K562 (cell line): Measurements from ENCODE around the gene RGS7. TPM values are rescaled to one million over a fixed set of nuclear protein-coding genes. Genes with fewer than 3 reads are reported as not detected.

Experiments used
- microRNA counts: library from miRNA; unstranded; fragments of <30 nt; microRNA quantifications from one replicate; lab custom pipeline; 2016
- microRNA-seq: library from miRNA; unstranded; fragments of <30 nt; microRNA quantifications from one replicate; pipeline ENCODE4, GENCODE V29; 2018; ENCODE audit warnings: borderline microRNAs expressed
- polyA plus RNA-seq, 8 experiments: library from polyadenylated mRNA; depleted of rRNA in 4 of 8; stranded (reverse) in 5 of 8; unstranded in 3 of 8; fragments of >200 nt; fragmentation: Nextera tagmentation in 2 of 8; fragmentation: Illumina TruSeq in 1 of 8; extraction: Ambion mirVana in 2 of 8; extraction: Trizol in 1 of 8; gene quantifications; 2 replicates each; pipeline versions ENCODE4 v1.2.1 to v1.2.3, GENCODE V29; 2011 to 2014; ENCODE audit warnings: inconsistent platforms in 1 of 8, missing spikeins in 1 of 8
- small RNA-seq: library from RNA; depleted of rRNA; stranded (forward); fragments of <200 nt; gene quantifications from one replicate; pipeline ENCODE3, GENCODE V24; 2014
- total RNA-seq, 7 experiments: library from RNA; depleted of rRNA in 6 of 7; stranded (reverse); fragments of >200 nt in 6 of 7; fragmentation: Illumina TruSeq in 2 of 7; extraction: Trizol in 2 of 7; gene quantifications; 2 replicates each; pipeline versions ENCODE4 v1.2.1 to v1.2.3, GENCODE V29; 2011 to 2021; ENCODE audit warnings: low replicate concordance in 1 of 7

Gene RGS7
- total and polyA plus RNA-seq, 9 of the 15 experiments (the other 6 are each of a cell fraction or from before 2014, with no cell fraction given) = not detected

MicroRNAs within 50 kb of the gene (microRNA counts, 767-probe panel; counts per million panel counts)
- not detected for microRNA hsa-miR-3123 (lab: Ali Mortazavi, UCI)

Small RNA genes within 50 kb of the gene (microRNA-seq; reads per million reads assigned to microRNA genes)
- not detected for gene MIR3123

Small RNA genes within 50 kb of the gene (small RNA-seq; reads per million reads assigned to genes)
- gene MIR3123 = not detected

Other genes starting within 250 kb of the RGS7 start
- 130 and 160 TPM in 2 replicates for gene FH, start 162.6 kb upstream of the RGS7 start, total RNA-seq (2014; rRNA removed)
- 240 and 270 TPM in 2 replicates for gene FH, start 162.6 kb upstream of the RGS7 start, total RNA-seq (2014; rRNA removed; fragmentation: Illumina TruSeq; extraction: Trizol)
- 214 and 215 TPM in 2 replicates for gene FH, start 162.6 kb upstream of the RGS7 start, total RNA-seq (2015; rRNA removed; fragmentation: Illumina TruSeq; extraction: Trizol)
- gene FH, start 162.6 kb upstream of the RGS7 start, total RNA-seq (2021) = 208 and 211 TPM in 2 replicates
- gene FH, start 162.6 kb upstream of the RGS7 start, polyA plus RNA-seq (2011; rRNA removed) = 184 and 233 TPM in 2 replicates
- gene FH, start 162.6 kb upstream of the RGS7 start, polyA plus RNA-seq (2014; fragmentation: Illumina TruSeq; extraction: Trizol) = 187 and 196 TPM in 2 replicates
- gene FH, start 162.6 kb upstream of the RGS7 start, polyA plus RNA-seq (2014; fragmentation: Nextera tagmentation; extraction: Ambion mirVana) = 100 to 1,000 TPM; 117 to 163 TPM
- 224 and 237 TPM in 2 replicates for gene FH, start 162.6 kb upstream of the RGS7 start, polyA plus RNA-seq (2014; rRNA removed)
- gene KMO, start 175.2 kb upstream of the RGS7 start, total RNA-seq (2014; rRNA removed) = not detected in 2 replicates
- gene KMO, start 175.2 kb upstream of the RGS7 start, total RNA-seq (2014; rRNA removed; fragmentation: Illumina TruSeq; extraction: Trizol) = not detected in 2 replicates
- gene KMO, start 175.2 kb upstream of the RGS7 start, total RNA-seq (2015; rRNA removed; fragmentation: Illumina TruSeq; extraction: Trizol) = 0.11 and 0.19 TPM in 2 replicates
- gene KMO, start 175.2 kb upstream of the RGS7 start, total RNA-seq (2021) = not detected in 2 replicates
- gene KMO, start 175.2 kb upstream of the RGS7 start, polyA plus RNA-seq (2011; rRNA removed) = 0.01 and 0.03 TPM in 2 replicates
- gene KMO, start 175.2 kb upstream of the RGS7 start, polyA plus RNA-seq (2014; fragmentation: Illumina TruSeq; extraction: Trizol) = not detected in 2 replicates
- gene KMO, start 175.2 kb upstream of the RGS7 start, polyA plus RNA-seq (2014; fragmentation: Nextera tagmentation; extraction: Ambion mirVana) = under 1 TPM in 1 of 2 experiments, not detected in 1; 0.01 TPM
- gene KMO, start 175.2 kb upstream of the RGS7 start, polyA plus RNA-seq (2014; rRNA removed) = 0.04 TPM in 1 of 2 replicates, not detected in the other